ENCODE measurements around the gene PIAS1.

DNA sequence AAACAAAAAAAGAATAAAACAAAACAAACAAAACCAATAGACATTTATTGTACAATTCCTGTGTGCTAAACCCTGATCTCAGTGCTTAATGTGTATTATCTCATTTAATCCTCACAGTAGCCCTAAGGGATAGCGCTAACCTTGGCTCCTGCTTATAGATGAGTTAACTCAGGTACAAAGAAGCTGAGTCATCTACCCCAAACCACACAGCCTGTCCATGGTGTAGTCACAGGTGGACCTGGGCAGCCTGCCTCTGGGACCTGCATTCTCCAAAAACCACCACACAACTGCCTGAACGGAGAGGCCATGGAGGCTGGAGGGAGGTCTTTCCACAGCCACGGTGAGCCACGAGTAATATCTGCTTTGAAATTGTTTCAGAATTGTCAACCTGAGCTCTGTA, 180.9 kb downstream of the PIAS1 start:
- TF ChIP-seq, protein P1, sequence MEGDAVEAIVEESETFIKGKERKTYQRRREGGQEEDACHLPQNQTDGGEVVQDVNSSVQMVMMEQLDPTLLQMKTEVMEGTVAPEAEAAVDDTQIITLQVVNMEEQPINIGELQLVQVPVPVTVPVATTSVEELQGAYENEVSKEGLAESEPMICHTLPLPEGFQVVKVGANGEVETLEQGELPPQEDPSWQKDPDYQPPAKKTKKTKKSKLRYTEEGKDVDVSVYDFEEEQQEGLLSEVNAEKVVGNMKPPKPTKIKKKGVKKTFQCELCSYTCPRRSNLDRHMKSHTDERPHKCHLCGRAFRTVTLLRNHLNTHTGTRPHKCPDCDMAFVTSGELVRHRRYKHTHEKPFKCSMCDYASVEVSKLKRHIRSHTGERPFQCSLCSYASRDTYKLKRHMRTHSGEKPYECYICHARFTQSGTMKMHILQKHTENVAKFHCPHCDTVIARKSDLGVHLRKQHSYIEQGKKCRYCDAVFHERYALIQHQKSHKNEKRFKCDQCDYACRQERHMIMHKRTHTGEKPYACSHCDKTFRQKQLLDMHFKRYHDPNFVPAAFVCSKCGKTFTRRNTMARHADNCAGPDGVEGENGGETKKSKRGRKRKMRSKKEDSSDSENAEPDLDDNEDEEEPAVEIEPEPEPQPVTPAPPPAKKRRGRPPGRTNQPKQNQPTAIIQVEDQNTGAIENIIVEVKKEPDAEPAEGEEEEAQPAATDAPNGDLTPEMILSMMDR (IDR thresholded peaks at IDR 0.05) = no peak
- TF ChIP-seq POLR2AphosphoS5 (IDR thresholded peaks at IDR 0.05) = no peak
- TF ChIP-seq POLR2A (IDR thresholded peaks at IDR 0.05; ENCODE audit: low read depth) = no peak
